NCI-H2081 treated with DMSO at 0.1 percent for 48 hours (cell line): ENCODE data around the gene MYH13.

Experiments used
- DNase-seq: peaks from one replicate; lab custom pipeline; 2025; lab: John Stamatoyannopoulos, UW

Gene MYH13

GRCh38 chr17:10344816-10345215 is 28.0 kb downstream of the MYH13 start:
- DNase-seq, result no peak

- DNase-seq, result no peak
Measured at GRCh38 chr17:10339051-10339450, 33.8 kb downstream of the MYH13 start.

GRCh38 chr17:10337976-10338375 is 34.8 kb downstream of the MYH13 start:
- DNase-seq, result no peak

- DNase-seq, result no peak
Measured at GRCh38 chr17:10337136-10337535, 35.7 kb downstream of the MYH13 start.

- no peak for DNase-seq
Measured at GRCh38 chr17:10336393-10336792, 36.4 kb downstream of the MYH13 start.

GRCh38 chr17:10332515-10332914 is 40.3 kb downstream of the MYH13 start:
- no peak for DNase-seq

GRCh38 chr17:10328971-10329923 is 43.6 kb downstream of the MYH13 start:
- DNase-seq, result no peak

GRCh38 chr17:10328206-10328605 is 44.6 kb downstream of the MYH13 start:
- DNase-seq, result no peak

- DNase-seq, result no peak
Measured at GRCh38 chr17:10327640-10328039, 45.2 kb downstream of the MYH13 start.

- DNase-seq, result no peak
Measured at GRCh38 chr17:10325031-10325695, 47.6 kb downstream of the MYH13 start.

- no peak for DNase-seq
Measured at GRCh38 chr17:10323812-10324610, 48.8 kb downstream of the MYH13 start.

GRCh38 chr17:10318535-10318934 is 54.3 kb downstream of the MYH13 start:
- no peak for DNase-seq

GRCh38 chr17:10317543-10317834 is 55.3 kb downstream of the MYH13 start:
- no peak for DNase-seq

GRCh38 chr17:10316801-10317542 is 55.8 kb downstream of the MYH13 start:
- DNase-seq, result no peak

GRCh38 chr17:10314329-10314728 is 58.5 kb downstream of the MYH13 start:
- DNase-seq, result no peak

- no peak for DNase-seq
Measured at GRCh38 chr17:10313037-10313672, 59.7 kb downstream of the MYH13 start.

GRCh38 chr17:10311131-10311530 is 61.7 kb downstream of the MYH13 start:
- no peak for DNase-seq

GRCh38 chr17:10309003-10309974 is 63.5 kb downstream of the MYH13 start:
- no peak for DNase-seq

GRCh38 chr17:10306585-10306984 is 66.2 kb downstream of the MYH13 start:
- DNase-seq, result no peak

GRCh38 chr17:10305398-10305797 is 67.4 kb downstream of the MYH13 start:
- DNase-seq, result no peak
